Vagina (tissue), 2 donors: ENCODE measurements around the gene TBC1D22A. TPM values are rescaled to one million over a fixed set of nuclear protein-coding genes. Genes with fewer than 3 reads are reported as not detected.

ENCODE experiments used
- DNase-seq, 2 donors: peaks; one replicate each; pipeline ENCODE4 v3.0.0-alpha.2; 2017; ENCODE audit errors: extremely low spot score in 2 of 2
- H3K27ac ChIP-seq: fragments of 200-600 bp; sonication (generic); one replicate; pipeline ENCODE4 v1.5.1; 2019
- H3K27me3 ChIP-seq: fragments of 200-600 bp; sonication (generic); one replicate; pipeline ENCODE4 v1.5.1; 2019
- H3K36me3 ChIP-seq, 2 donors: fragments of 200-600 bp; sonication (generic); one replicate each; pipeline ENCODE4 v1.5.1; 2017 to 2019
- H3K4me1 ChIP-seq: fragments of 200-600 bp; sonication (generic); one replicate; pipeline ENCODE4 v1.5.1; 2019
- H3K4me3 ChIP-seq, 2 donors: fragments of 200-600 bp; sonication (generic); 1 replicate in 1 of 2; 2 replicates in 1 of 2; pipeline ENCODE4 v1.5.1; 2016 to 2019
- H3K9me3 ChIP-seq: fragments of 200-600 bp; sonication (generic); one replicate; pipeline ENCODE4 v1.5.1; 2019
- POLR2A ChIP-seq, 2 donors: fragments of 450-650 bp; IDR thresholded peaks; one replicate each; pipeline ENCODE4 v1.6.1; 2017; ENCODE audit warnings: antibody characterized with exemption in 2 of 2, mild to moderate bottlenecking in 2 of 2, moderate library complexity in 2 of 2
- POLR2AphosphoS5 ChIP-seq, 2 donors: sonication (generic); formaldehyde crosslinking; IDR thresholded peaks; one replicate each; pipeline ENCODE4 v1.9.0; 2017; ENCODE audit warnings: antibody characterized with exemption in 2 of 2, mild to moderate bottlenecking in 2 of 2, low read depth in 1 of 2; ENCODE audit not compliant: insufficient read depth in 1 of 2
- intact Hi-C: fragments of 100-400 bp; cut with DNase I; formaldehyde crosslinking; loops from one replicate; pipeline ENCODE4 v1.15.1; 2023
- total RNA-seq: library from RNA; depleted of rRNA; stranded (reverse); fragments of >200 nt; gene quantifications from one replicate; pipeline ENCODE4 v1.2.3, GENCODE V29; 2016
- TF ChIP-seq, protein P1 (sequence below), 3 experiments: fragments of 450-650 bp in 2 of 3; fragments of 200-600 bp in 1 of 3; sonication (generic) in 1 of 3; IDR thresholded peaks; one replicate each; pipeline ENCODE4 v1.5.1; 2017 to 2019; ENCODE audit warnings: antibody characterized with exemption in 3 of 3, mild to moderate bottlenecking in 2 of 3, moderate library complexity in 2 of 3

Gene TBC1D22A
- total RNA-seq, 1 donor from 2014 or later = 38.3 TPM

DNA sequence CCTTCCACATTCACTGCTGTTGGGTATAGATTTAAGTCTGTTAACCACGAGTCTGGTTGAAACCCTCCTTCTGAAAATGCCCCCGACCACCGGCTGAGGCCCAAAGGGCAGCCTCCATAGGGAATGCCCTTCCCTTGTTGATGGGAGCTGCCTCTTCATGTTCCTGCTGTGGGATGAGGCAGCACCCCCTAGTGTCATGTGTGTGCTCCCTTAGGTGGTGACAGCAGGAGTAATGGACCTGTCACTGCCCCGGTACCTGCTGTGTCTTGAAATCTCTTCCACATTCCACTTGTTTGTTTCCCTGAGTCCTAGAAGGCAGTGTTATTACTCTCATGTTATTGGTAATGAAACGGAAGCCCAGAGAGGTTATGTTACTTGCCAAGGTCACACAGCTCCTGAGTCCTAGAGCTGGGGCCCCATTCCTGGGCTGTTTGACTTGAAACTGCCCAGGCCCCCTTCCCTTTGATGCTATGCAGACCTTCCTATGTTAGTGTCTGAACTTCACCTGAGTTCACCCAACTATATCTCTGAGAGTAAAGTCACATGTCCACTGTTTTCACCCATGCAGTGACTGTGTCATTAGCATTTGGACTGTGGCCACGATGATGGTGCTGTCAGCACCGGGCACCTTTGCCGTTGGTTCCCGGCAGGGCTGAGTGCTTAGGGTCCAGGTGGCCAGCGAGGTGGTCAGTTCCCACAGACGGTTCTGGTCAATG, 234.3 kb downstream of the TBC1D22A start:
- Histone ChIP-seq H3K36me3 (peaks cover 0 to 4% of the 10 kb centered on the region in 2 donors), H3K27me3 (no peaks in the 10 kb centered on the region), H3K4me1 (no peaks in the 10 kb centered on the region), H3K27ac (no peak overlapping the region), H3K9me3 (no peaks in the 10 kb centered on the region), H3K4me3 (no peak overlapping the region)
- intact Hi-C loops = no loop called here
- TF ChIP-seq, protein P1, sequence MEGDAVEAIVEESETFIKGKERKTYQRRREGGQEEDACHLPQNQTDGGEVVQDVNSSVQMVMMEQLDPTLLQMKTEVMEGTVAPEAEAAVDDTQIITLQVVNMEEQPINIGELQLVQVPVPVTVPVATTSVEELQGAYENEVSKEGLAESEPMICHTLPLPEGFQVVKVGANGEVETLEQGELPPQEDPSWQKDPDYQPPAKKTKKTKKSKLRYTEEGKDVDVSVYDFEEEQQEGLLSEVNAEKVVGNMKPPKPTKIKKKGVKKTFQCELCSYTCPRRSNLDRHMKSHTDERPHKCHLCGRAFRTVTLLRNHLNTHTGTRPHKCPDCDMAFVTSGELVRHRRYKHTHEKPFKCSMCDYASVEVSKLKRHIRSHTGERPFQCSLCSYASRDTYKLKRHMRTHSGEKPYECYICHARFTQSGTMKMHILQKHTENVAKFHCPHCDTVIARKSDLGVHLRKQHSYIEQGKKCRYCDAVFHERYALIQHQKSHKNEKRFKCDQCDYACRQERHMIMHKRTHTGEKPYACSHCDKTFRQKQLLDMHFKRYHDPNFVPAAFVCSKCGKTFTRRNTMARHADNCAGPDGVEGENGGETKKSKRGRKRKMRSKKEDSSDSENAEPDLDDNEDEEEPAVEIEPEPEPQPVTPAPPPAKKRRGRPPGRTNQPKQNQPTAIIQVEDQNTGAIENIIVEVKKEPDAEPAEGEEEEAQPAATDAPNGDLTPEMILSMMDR (IDR thresholded peaks at IDR 0.05) = no peak
- TF ChIP-seq POLR2AphosphoS5 (IDR thresholded peaks at IDR 0.05; ENCODE audit: insufficient read depth in 1 of 2, low read depth in 1 of 2) (no peak), POLR2A (IDR thresholded peaks at IDR 0.05) (no peak)
- DNase-seq = no peak

DNA sequence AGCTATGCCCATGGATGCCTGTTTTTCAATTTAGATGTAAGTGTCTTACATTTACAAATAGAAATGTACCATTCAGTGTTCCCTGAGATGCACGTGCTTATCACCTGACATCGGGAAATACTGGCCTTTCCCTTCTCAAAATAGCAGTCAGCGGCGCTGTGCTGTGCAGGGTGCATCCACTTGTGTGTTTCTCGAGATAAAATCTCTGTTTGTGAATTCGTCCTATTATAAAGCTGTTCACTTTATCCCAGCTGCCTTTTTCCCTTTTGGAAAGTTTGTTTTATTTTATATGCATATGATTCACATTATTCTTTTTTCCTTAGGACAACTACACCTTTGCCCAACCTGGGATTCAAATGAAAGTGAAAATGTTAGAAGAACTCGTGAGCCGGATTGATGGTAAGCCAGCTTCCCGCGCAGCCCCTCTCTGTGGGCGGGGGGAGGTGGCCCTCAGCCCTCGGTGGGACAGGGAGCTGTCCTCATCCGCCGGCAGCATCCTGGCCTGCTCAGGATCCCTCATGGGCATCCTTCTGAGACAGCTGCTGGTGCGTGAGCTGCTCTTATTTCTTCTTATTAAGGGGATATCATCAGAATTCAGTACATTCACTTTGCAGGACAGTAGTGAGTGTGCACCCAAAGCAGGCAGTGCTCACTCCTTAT, 235.0 kb downstream of the TBC1D22A start:
- H3K27me3 ChIP-seq = no peaks in the 10 kb centered on the region
- H3K9me3 ChIP-seq = no peaks in the 10 kb centered on the region
- peaks cover 0 to 4% of the 10 kb centered on the region in 2 donors for H3K36me3 ChIP-seq
- intact Hi-C loops = no loop called here
- no peak for DNase-seq
- no peaks in the 10 kb centered on the region for H3K4me1 ChIP-seq
- H3K27ac ChIP-seq = no peak overlapping the region
- no peak overlapping the region for H3K4me3 ChIP-seq
- TF ChIP-seq, protein P1 (IDR thresholded peaks at IDR 0.05) = no peak
- TF ChIP-seq POLR2A (IDR thresholded peaks at IDR 0.05) (no peak), POLR2AphosphoS5 (IDR thresholded peaks at IDR 0.05; ENCODE audit: insufficient read depth in 1 of 2, low read depth in 1 of 2) (no peak)

DNA sequence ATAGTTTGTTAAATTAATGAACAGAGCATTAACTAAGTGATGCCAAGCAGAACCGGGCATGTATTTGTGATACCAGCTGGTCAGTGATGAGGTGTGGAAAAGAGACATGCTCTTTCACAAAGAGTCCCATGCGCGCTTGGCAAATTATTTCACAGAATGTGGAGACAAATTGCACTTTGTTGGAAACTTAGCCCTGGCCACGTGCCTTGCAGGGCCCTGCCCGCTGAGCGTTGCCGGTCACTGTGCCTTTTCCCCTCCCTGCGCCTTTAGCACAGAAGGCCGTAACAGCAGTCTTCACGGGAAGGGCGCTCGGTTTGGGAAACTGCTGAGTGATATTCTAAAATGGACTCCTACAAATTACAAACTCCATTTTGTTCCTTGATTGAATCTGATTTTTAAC, 235.9 kb downstream of the TBC1D22A start:
- DNase-seq = no peak
- H3K4me3 ChIP-seq = no peak overlapping the region
- H3K4me1 ChIP-seq = no peaks in the 10 kb centered on the region
- no peaks in the 10 kb centered on the region for H3K9me3 ChIP-seq
- no peaks in the 10 kb centered on the region for H3K27me3 ChIP-seq
- H3K27ac ChIP-seq = no peak overlapping the region
- peaks cover 0 to 4% of the 10 kb centered on the region in 2 donors for H3K36me3 ChIP-seq
- TF ChIP-seq, protein P1 (IDR thresholded peaks at IDR 0.05) = no peak
- intact Hi-C loops = no loop called here

DNA sequence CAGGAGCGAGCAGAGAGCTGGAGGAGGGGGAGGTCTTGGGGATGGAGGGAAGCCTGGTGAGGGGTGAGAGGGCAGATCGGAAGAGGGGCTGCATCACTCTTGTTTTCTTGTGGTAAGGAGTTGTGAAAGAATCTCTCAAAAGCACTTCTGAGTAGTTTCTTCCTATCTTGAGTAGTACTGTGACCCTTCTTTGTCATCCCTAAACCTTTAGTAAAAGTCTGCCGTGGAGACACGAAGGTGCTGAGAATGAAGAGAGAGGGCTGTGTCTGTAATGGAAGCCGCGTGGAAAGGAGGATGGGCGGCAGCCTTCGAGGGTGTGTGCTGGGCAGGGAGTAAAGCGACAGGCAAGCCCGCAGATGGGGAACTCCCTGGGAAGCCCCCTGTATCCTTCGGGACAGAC, 237.8 kb downstream of the TBC1D22A start:
- Histone ChIP-seq H3K9me3 (no peaks in the 10 kb centered on the region), H3K4me3 (no peak overlapping the region), H3K27me3 (no peaks in the 10 kb centered on the region), H3K4me1 (no peaks in the 10 kb centered on the region), H3K27ac (no peak overlapping the region), H3K36me3 (peaks cover 0 to 4% of the 10 kb centered on the region in 2 donors)
- TF ChIP-seq POLR2A (IDR thresholded peaks at IDR 0.05) = no peak
- TF ChIP-seq POLR2AphosphoS5 (IDR thresholded peaks at IDR 0.05; ENCODE audit: insufficient read depth in 1 of 2, low read depth in 1 of 2) = no peak
- TF ChIP-seq, protein P1 (IDR thresholded peaks at IDR 0.05) = no peak
- no peak for DNase-seq
- intact Hi-C loops = no loop called here

DNA sequence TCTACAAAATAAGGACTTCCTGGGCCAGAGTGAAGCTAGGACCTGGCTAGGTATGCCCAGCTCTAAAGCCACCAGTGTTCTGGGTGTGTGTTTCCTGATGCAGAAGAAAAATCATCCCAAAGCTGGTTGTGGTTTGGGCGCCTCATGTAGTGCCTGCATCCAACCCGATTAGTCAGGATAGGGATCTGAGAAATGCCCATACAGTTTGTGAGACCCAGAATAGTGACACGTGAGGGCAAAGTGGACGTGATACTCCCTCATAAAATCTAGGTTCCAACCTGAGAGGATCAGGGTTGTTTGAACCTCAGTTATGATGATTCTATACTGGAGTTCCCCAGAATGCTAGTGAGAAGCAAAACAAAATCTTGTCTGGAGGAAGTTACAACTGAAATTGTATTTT, 238.4 kb downstream of the TBC1D22A start:
- H3K27me3 ChIP-seq = no peaks in the 10 kb centered on the region
- H3K27ac ChIP-seq = no peak overlapping the region
- H3K9me3 ChIP-seq = no peaks in the 10 kb centered on the region
- no peak for DNase-seq
- no peaks in the 10 kb centered on the region for H3K4me1 ChIP-seq
- H3K36me3 ChIP-seq = peaks cover 0 to 4% of the 10 kb centered on the region in 2 donors
- H3K4me3 ChIP-seq = no peak overlapping the region
- intact Hi-C loops = no loop called here
- TF ChIP-seq, protein P1 (IDR thresholded peaks at IDR 0.05) = no peak
- TF ChIP-seq POLR2AphosphoS5 (IDR thresholded peaks at IDR 0.05; ENCODE audit: insufficient read depth in 1 of 2, low read depth in 1 of 2) (no peak), POLR2A (IDR thresholded peaks at IDR 0.05) (no peak)
